Measurements from ENCODE around the gene COQ8A. TPM values are rescaled to one million over a fixed set of nuclear protein-coding genes. Genes with fewer than 3 reads are reported as not detected.

COQ8A gene
- total RNA-seq, 1 experiment from 2014 or later = 35.3 TPM

- Histone ChIP-seq H2AFZ (ENCODE audit: low read depth, low read length, poor library complexity, severe bottlenecking) (no peak overlapping the region), H3K27ac (ENCODE audit: low read depth, low read length) (no peak overlapping the region), H4K20me1 (ENCODE audit: insufficient read depth) (no peaks in the 10 kb centered on the region), H3K27me3 (ENCODE audit: insufficient read depth, low read length) (no peaks in the 10 kb centered on the region), H3K9ac (ENCODE audit: low read length) (no peak overlapping the region), H3K4me1 (ENCODE audit: control insufficient read depth in 1 of 2, insufficient read depth in 2 of 2, low read length in 2 of 2) (no peaks in the 10 kb centered on the region), H3K36me3 (ENCODE audit: control insufficient read depth in 1 of 2, insufficient read depth in 2 of 2, low read length in 2 of 2) (no peaks in the 10 kb centered on the region; a peak in 1 of 4 replicates), H3K9me3 (ENCODE audit: control insufficient read depth in 1 of 2, insufficient read depth in 1 of 2, low read depth in 1 of 2, low read length in 2 of 2) (no peaks in the 10 kb centered on the region), H3K79me2 (ENCODE audit: insufficient read depth, low read length) (no peaks in the 10 kb centered on the region), H3K4me2 (ENCODE audit: low read length) (no peak overlapping the region), H3K4me3 (replicated peaks in 1 of 2; ENCODE audit: low read depth in 1 of 2, low read length in 2 of 2) (no peak overlapping the region), H3K9me2 (ENCODE audit: insufficient read depth) (no peaks in the 10 kb centered on the region)
- CTCF ChIA-PET = no interaction called here
- ATAC-seq = no peak
- no TSS peak for BruUV-seq (replicated peaks)
- RAD21 ChIA-PET (ENCODE audit: low non-redundant PET in 1 of 2, low total read pairs in 2 of 2, uncharacterized antibody in 2 of 2, unreplicated experiment in 2 of 2) = no interaction called here
- intact Hi-C loops (cut with micrococcal nuclease) = no loop called here
- TF ChIP-seq REST (IDR thresholded peaks at IDR 0.05; ENCODE audit: low read depth) (no peak), SIN3A (IDR thresholded peaks at IDR 0.05; ENCODE audit: low read depth) (no peak), POLR2AphosphoS5 (IDR thresholded peaks at IDR 0.05; ENCODE audit: low read depth, low read length) (no peak), TCF7L2 (IDR thresholded peaks at IDR 0.05; ENCODE audit: borderline replicate concordance, extremely low read depth, insufficient read depth, insufficient read length) (no peak), EZH2phosphoT487 (IDR thresholded peaks at IDR 0.05; ENCODE audit: borderline replicate concordance) (no peak), CBX3 (IDR thresholded peaks at IDR 0.05; ENCODE audit: low read depth) (no peak), POLR2A (IDR thresholded peaks at IDR 0.05; ENCODE audit: borderline replicate concordance, extremely low read depth, insufficient read depth, insufficient read length) (no peak), CEBPB (IDR thresholded peaks at IDR 0.05; ENCODE audit: low read depth) (no peak)
- no peak for DNase-seq (ENCODE audit: low read depth, low spot score)
- POLR2A ChIA-PET = no interaction called here
These were observed 50.1 kb downstream of the COQ8A start for GRCh38 chr1:226990133-226990716.
